ENCODE data around the gene MYO9B. TPM values are rescaled to one million over a fixed set of nuclear protein-coding genes. Genes with fewer than 3 reads are reported as not detected.

MYO9B gene
- total and polyA plus RNA-seq, 2 of the 13 experiments (the other 11 are each of a cell fraction or from before 2014, with no cell fraction given) = 18.0 to 18.3 TPM

DNA sequence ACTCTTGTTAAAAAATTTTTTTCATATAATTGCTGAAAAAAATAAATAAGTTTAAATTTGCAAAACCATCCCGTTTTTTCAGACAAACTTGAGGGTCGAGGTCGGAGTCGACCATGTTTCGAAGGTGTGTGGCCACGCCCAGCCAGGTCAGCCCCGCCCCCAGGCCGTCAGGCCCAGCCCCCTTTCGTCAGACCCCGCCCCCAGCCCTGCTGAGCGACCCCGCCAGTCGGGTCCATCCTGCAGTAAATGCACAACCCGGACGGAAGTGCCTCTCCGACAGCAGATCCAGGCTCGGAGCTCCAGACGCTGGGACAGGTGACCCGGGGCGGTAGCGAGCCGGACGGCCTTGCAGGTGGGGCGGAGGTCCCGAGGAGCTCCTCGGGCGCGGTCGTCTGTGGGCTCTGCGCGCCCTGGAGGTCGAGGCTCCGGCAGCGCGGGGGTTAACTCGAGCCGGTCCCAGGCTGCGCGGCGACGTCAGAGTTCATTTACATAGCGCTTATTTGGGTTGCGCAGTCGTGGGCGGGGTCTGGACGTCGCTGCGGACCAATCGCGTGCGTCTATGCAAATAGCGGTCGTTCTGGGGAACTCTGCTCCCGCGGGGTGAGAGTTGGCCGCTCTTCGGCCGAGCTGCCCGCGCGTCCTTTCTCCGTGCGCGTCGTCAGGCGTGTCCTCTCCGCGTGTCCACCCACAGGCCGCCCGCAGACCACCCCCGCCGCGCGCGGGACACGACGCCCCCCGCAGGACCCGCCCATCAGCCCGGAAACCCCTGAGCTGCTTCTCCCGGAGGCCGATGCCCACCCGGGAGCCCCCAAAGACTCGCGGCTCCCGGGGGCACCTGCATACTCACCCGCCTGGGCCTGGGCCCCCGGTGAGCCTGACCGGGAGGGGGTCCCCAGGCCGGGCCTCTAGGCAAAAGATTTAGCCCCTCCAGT lies 150.7 kb downstream of the MYO9B start, which contains the start of gene OCEL1 (continued):
- TF ChIP-seq ZNF235 (CRISPR knock-in tag; IDR thresholded peaks at IDR 0.05; ENCODE audit: borderline replicate concordance) (peak; percentile 91; the same call in 1 of the 2 replicates), ZBTB21 (CRISPR knock-in tag; IDR thresholded peaks at IDR 0.05) (no peak), ZNF776 (CRISPR knock-in tag; IDR thresholded peaks at IDR 0.05) (peak; percentile 93), ZFP36 (IDR thresholded peaks at IDR 0.05; ENCODE audit: borderline replicate concordance, low read depth, low read length, partially characterized antibody) (no peak), FLYWCH1 (CRISPR knock-in tag; IDR thresholded peaks at IDR 0.05) (no peak), U2AF1 (optimal IDR thresholded peaks at IDR 0.05; ENCODE audit: low read depth, low read length) (no peak), ZNF792 (CRISPR knock-in tag; IDR thresholded peaks at IDR 0.05) (peak; percentile 76; the same call in 1 of the 2 replicates), ZNF143 (CRISPR knock-in tag; IDR thresholded peaks at IDR 0.05) (peak; percentile 7; the same call in 1 of the 2 replicates), ZFYVE20 (CRISPR knock-in tag; IDR thresholded peaks at IDR 0.05; ENCODE audit: borderline replicate concordance, low read depth) (no peak), NR1H2 (CRISPR knock-in tag; IDR thresholded peaks at IDR 0.05; ENCODE audit: borderline replicate concordance, low read depth) (no peak), ZNF749 (CRISPR knock-in tag; IDR thresholded peaks at IDR 0.05; ENCODE audit: borderline replicate concordance) (no peak), ZKSCAN1 (IDR thresholded peaks at IDR 0.05; ENCODE audit: low read length) (no peak), JUND (CRISPR knock-in tag; IDR thresholded peaks at IDR 0.05) (no peak), JUN (CRISPR knock-in tag; IDR thresholded peaks at IDR 0.05) (no peak), ZNF468 (CRISPR knock-in tag; IDR thresholded peaks at IDR 0.05) (no peak), ZNF713 (CRISPR knock-in tag; IDR thresholded peaks at IDR 0.05) (no peak), TOPORS (CRISPR knock-in tag; IDR thresholded peaks at IDR 0.05) (no peak)
- TF ChIP-seq, protein P1, sequence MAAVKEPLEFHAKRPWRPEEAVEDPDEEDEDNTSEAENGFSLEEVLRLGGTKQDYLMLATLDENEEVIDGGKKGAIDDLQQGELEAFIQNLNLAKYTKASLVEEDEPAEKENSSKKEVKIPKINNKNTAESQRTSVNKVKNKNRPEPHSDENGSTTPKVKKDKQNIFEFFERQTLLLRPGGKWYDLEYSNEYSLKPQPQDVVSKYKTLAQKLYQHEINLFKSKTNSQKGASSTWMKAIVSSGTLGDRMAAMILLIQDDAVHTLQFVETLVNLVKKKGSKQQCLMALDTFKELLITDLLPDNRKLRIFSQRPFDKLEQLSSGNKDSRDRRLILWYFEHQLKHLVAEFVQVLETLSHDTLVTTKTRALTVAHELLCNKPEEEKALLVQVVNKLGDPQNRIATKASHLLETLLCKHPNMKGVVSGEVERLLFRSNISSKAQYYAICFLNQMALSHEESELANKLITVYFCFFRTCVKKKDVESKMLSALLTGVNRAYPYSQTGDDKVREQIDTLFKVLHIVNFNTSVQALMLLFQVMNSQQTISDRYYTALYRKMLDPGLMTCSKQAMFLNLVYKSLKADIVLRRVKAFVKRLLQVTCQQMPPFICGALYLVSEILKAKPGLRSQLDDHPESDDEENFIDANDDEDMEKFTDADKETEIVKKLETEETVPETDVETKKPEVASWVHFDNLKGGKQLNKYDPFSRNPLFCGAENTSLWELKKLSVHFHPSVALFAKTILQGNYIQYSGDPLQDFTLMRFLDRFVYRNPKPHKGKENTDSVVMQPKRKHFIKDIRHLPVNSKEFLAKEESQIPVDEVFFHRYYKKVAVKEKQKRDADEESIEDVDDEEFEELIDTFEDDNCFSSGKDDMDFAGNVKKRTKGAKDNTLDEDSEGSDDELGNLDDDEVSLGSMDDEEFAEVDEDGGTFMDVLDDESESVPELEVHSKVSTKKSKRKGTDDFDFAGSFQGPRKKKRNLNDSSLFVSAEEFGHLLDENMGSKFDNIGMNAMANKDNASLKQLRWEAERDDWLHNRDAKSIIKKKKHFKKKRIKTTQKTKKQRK (IDR thresholded peaks at IDR 0.05; ENCODE audit: low read length) = no peak
- TF ChIP-seq, protein P2, sequence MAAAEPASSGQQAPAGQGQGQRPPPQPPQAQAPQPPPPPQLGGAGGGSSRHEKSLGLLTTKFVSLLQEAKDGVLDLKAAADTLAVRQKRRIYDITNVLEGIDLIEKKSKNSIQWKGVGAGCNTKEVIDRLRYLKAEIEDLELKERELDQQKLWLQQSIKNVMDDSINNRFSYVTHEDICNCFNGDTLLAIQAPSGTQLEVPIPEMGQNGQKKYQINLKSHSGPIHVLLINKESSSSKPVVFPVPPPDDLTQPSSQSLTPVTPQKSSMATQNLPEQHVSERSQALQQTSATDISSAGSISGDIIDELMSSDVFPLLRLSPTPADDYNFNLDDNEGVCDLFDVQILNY (CRISPR knock-in tag; conservative IDR thresholded peaks at IDR 0.05) = no peak
- TF ChIP-seq, protein P3, sequence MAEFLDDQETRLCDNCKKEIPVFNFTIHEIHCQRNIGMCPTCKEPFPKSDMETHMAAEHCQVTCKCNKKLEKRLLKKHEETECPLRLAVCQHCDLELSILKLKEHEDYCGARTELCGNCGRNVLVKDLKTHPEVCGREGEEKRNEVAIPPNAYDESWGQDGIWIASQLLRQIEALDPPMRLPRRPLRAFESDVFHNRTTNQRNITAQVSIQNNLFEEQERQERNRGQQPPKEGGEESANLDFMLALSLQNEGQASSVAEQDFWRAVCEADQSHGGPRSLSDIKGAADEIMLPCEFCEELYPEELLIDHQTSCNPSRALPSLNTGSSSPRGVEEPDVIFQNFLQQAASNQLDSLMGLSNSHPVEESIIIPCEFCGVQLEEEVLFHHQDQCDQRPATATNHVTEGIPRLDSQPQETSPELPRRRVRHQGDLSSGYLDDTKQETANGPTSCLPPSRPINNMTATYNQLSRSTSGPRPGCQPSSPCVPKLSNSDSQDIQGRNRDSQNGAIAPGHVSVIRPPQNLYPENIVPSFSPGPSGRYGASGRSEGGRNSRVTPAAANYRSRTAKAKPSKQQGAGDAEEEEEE (CRISPR knock-in tag; IDR thresholded peaks at IDR 0.05; ENCODE audit: borderline replicate concordance) = peak; percentile 93; the same call in 1 of the 2 replicates
- TF ChIP-seq, protein P4, sequence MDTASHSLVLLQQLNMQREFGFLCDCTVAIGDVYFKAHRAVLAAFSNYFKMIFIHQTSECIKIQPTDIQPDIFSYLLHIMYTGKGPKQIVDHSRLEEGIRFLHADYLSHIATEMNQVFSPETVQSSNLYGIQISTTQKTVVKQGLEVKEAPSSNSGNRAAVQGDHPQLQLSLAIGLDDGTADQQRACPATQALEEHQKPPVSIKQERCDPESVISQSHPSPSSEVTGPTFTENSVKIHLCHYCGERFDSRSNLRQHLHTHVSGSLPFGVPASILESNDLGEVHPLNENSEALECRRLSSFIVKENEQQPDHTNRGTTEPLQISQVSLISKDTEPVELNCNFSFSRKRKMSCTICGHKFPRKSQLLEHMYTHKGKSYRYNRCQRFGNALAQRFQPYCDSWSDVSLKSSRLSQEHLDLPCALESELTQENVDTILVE (CRISPR knock-in tag; IDR thresholded peaks at IDR 0.05) = peak; percentile 82; the same call in 1 of the 2 replicates
- TF ChIP-seq, protein P5, sequence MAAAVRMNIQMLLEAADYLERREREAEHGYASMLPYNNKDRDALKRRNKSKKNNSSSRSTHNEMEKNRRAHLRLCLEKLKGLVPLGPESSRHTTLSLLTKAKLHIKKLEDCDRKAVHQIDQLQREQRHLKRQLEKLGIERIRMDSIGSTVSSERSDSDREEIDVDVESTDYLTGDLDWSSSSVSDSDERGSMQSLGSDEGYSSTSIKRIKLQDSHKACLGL (CRISPR knock-in tag; IDR thresholded peaks at IDR 0.05) = peak; percentile 84
